H4 (cell line): ENCODE results near the gene IFRD2. TPM values are rescaled to one million over a fixed set of nuclear protein-coding genes. Genes with fewer than 3 reads are reported as not detected.
"Not testable (repeated sequence)": the region's sequence is repeated elsewhere in the genome, so short reads cannot be mapped to it uniquely, and the experiment has no call there.

Source experiments
- DNase-seq: peaks from one replicate; pipeline ENCODE4 v3.0.0-alpha.2; 2015; ENCODE audit warnings: low spot score
- total RNA-seq: library from RNA; depleted of rRNA; stranded (reverse); fragments of >200 nt; shearing (Covaris generic); gene quantifications from 2 replicates; pipeline ENCODE4 v1.2.3, GENCODE V29; 2014; rRNA removed

The IFRD2 gene
- total RNA-seq, 1 experiment from 2014 or later = 60.5 TPM

DNA sequence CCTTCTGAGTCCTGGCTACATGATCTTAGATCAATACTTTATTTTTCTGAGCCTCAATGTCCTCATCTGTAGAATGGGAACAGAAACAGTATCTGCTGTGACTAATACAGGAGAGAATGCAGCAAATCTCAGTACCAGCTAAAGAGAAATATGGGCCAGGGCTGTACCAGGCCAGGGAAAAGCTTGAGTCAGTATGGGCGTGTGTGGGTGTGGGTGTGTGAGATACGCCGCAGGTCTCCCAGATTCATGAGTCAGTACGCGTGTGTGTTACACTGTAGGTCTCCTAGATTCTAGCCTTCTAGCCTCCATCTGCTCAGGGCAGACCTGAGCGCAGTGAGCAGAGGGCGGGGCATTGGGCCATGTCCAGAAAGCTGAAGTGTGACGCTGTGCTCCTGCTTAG is 41.0 kb downstream of the IFRD2 start:
- no peak for DNase-seq

DNA sequence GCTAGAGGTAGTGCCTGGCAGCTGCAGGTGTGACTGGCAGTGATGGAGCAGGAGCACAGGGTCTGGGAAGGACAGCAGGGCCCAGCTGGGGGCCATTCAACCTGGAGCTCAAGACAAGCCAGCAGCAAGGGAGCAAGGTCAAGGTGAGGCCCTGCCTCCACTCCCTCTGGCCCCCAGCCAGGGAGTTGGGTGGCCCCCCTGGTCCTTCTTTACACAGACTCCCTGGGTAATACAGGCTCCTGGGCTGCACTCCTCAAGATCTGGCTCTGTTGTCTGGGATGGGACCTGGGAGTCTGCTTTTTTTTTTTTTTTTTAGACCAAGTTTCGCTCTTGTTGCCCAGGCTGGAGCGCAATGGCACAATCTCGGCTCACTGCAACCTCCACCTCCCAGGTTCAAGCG is 41.7 kb downstream of the IFRD2 start:
- no peak for DNase-seq

DNA sequence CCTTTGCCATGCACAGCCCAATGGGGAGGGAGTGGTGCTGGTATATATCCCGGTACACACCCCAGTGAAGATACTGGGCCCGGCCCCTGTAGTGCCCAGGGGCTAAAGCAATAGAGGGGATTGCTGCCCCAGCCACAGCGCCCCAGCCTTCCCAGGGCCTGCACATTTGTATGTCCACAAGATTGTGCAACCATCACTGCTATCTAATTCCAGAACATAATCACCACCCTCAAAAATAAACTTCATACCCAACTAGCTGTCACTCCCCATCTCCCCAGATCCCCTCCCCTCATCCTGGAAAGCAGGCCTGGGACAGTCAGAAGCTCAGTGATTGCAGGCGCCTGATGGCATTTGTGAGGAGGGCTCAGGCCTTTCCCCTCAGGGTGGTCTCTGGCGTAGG is 42.8 kb downstream of the IFRD2 start:
- DNase-seq = no peak

DNA sequence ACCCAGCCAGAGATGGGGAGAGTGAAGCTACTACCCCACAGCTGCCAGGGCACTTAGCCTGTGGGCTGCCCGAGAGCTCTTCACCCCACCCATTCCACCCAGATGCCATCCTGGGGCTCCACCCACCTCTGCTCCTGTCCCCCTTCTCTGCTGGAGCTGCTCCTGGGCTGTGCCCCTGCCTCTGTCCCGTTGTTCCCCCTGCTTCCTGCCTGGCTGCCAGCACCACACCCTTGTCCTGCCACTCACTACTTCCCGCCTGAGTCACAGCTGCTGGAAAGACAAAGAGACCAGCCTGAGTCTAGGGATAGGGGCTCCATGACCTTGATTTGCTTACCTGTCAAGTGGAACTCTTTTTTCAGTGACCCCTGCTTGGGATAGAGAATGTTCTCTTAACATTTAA is 43.8 kb downstream of the IFRD2 start:
- DNase-seq = no peak

DNA sequence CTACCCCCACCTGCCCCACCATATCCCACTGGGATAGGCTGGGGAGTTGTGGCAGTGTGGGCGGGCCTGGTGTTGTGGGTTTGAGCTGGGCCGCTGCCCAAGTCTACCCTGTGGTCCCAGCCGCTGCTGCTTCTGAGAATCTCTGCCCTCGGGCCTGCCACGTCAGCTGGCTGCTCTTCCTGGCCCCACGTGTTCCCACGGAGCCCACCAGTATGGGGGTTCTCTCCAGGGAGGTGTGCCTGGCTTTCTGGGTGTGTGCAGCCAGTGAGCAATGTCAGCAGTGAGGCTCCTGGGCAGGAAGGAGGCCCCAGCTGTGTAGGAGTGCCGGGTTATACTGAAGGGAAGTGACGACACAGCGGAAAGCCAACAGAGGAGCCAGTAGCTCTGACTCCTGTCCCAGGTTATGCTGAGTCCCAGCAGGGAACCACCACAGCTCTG is 45.7 kb downstream of the IFRD2 start:
- DNase-seq = peak; percentile 98

DNA sequence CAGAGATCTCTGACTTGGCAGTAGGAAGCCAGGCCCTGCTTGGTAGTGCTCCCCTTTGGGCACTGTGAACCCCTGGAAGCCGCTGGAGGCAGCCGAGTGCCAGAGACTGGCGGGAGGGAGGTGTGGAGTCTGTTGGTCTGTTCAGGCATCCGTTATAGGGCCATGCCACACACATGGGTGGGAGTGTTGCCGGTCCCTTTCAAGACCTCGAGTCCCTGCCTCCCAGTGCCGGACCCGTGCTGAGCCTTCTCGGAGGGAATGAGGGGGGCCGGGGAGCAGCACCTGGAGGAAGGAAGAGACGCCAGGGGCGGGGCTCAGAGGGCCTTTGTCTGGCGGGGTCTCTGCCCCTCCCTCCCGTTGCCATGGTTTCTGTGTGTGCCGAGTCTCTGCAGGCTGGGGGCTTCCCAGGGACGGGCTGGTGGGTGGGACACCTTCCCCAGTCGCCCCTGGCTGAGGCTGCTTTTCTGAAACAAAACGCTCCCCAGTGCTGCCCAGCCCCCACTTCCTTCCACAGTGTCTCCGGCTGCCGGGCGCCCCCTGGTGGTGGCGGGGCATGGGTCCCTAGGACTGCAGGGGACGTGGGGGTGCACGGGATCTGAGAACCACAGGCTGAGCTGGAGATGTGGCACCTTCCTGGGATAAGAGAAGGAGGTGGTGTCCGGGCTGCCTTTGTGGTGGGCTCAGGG is 46.3 kb downstream of the IFRD2 start:
- DNase-seq = peak; percentile 33

DNA sequence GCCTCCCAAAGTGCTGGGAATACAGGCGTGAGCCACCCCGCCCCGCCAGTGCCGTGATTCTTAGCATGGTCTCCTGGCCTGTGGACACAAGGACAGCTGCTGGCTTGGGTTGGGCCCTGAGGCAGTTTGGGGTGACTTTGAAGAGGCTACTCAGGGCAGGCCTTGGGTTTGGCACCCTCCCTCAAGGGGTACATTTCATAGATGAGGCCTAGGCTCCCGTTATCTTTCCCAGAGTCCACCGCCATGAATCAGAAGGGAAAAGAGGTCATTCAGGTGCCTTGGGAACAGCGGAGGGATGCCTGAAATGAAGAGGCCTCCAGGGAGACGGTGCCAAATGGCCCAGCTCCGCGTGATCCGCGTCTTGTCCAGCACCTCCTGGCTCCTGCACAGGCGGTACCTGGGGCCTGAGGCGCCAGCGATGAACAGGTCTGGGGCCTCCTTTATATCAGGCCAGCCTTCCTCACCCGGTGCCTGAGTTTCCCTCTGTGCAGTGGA is 46.9 kb downstream of the IFRD2 start:
- DNase-seq = no peak

DNA sequence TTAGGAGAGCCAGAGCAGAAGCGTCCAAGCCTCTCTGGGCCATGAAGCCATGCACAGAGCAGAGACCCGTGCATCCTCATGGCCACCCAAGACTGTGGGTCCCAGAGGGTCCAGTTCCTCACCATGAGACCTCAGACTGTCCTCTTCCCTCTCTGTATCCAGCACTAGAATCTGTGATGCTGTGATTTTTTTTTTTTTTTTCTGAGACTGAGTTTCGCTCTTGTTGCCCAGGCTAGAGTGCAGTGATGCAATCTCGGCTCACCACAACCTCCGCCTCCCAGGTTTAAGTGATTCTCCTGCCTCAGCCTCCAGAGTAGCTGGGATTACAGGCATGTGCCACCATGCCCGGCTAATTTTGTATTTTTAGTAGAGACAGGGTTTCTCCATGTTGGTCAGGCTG is 47.4 kb downstream of the IFRD2 start:
- not testable (repeated sequence) for DNase-seq

DNA sequence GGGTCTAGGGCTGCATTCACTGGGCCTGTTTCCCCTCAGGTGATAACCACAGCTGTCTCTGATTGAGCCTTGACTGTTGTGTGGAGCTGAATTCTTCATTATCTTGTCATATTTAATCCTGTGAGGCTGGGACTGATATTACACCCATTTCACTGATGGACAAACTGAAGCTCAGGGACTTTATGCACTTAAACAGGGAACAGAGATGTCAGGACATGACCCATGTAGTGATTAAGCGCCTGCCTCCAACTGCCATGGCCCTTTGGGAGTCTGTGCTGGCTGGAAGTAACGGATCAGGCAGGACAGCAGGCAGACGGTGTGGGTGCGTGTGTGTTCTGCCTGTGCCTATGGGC is 48.7 kb downstream of the IFRD2 start:
- DNase-seq = no peak

DNA sequence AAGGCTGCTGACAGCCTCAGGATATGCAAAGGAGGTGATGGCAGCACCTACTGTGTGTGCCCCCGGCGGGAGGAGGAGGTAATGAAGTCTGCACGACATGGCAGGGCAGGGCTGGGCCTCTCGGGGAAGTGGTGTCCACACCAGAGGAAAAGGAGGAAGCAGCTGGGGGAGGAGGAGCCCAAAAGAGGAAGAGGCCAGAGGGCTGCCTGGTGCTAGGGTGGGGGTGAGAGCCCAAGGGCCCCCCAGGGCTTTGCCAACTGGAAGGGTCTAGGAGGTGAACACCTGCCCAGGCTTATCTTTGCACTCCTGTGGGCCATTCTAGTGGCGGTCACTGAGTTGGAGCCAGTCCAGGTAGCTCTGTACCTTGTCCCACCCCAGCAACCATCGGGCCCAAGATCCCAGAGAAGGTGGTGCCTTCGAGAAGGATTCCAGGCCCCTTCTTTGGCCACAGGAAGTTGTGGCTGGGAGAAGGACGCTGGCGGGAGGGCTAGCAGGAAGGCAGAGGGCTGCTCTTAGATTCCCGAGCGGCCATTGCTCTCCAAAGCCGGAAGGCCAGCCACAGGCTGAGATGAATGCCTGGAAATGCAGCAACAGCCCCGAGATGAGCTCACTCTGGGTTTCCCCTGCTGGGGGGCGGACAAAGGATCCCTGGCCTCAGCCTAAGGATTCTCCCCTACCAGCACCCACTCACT is 49.2 kb downstream of the IFRD2 start:
- DNase-seq = no peak

DNA sequence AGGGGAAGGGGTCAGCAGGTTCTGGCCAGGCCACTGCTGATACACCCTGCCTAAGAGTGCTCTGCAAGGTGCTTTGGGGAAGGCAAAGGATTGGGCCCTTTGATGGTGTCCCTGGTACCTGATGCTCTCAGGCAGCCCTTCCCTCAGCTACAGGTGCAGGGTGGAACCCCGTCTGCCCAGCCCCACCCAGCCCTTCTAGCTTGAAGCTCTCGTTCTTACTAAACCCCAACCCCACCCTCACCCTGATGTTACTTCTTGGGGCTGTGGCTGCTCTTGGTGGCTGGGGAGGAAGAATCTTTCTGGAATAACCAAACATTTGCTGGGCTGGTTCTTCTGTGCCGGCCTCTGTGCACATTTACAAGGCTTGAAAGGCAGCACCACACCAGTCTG is 49.9 kb downstream of the IFRD2 start:
- DNase-seq = no peak

DNA sequence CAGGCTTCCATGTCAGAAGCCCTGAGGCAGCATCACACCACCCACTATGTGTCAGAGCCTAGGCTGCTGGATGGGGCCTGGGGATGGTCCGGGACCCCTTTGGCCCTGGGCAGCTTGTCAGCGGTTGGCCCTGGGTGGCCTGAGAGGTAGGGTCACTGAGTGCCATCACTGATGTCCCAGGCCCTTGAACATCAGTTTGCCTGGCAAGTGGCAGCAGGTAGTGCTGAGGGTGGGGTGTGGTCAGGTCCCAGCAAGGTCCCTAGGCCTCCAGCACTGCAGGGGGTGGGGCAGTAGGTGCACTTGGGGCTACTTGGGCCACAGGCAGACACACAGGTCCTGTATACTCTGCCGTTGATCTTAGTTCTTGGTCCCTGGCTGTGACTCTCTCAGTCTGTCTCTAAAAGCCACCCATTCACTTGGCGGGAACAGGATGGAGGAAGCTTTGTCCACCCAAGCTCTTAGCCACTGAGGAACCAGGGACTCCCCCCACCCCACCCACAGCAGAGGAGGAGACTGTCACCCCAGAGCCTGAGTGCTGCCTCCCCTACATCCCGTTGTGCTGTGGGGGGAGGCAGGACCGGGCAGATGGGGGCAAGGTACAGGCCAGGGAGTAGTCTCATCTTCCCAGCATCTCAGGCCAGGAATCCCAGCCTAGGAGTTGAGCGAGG is 50.4 kb downstream of the IFRD2 start:
- DNase-seq = no peak

DNA sequence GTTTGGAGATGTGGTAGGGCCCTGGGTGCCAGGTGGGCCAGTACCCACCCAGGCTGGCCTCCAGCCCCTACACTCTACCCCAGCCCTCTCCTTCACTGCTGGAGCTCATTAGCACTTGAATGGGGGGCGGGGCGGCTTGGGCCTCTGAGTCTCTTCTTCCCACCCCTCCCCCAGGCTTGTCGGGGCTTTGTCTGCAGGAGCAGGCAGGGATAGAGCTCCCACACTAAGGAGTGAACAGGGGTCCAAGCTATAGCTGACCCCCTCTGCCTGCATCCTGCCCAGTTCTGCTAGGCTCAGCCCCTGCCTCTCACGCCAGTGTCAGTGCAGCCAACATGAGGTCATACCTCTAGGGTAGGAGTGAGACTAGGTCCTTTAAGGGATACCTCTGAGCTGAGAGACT is 51.1 kb downstream of the IFRD2 start:
- DNase-seq = no peak

DNA sequence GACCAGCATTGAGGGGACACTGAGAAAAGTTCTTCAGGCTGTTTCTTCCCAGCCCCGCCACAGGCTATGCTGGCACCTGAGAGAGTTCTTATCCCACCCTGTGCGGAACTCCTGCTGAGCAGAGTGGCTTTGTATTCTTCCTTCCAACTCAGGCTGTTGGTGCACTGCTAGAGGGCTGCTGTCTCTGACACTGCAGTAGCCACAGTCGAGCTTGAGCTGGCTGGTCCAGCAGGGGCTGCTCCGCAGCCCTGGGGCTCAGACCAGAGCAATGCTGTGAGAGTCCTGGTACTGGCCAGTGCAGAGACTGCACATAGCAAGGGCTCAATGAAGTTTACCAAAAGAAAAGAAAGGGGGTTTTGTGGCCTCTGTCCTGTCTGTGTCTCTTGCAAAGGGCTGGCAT is 52.6 kb downstream of the IFRD2 start:
- DNase-seq = no peak

DNA sequence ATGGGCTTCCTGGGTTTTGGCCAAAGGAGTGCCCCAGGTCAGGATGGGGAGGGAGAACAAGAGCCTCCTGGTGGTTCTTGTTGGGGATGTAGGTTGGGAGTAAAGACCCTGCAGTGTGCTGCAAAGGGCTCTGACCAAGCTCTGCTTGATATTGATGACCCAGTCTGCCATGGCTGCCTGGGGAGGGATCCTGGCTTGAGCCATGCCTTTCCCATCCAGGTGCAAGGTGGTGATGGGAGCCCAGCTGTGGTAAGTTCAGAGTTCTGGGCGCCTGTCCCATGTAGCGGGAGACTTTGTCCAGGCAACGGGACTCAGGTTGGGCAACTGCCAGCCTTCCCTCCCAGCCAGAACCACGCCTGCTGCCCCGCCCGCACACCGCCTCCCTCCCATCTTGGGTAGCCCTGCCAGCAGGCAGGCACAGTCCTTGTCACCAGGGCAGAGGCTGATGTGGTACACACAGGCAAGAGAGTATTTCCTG is 53.6 kb downstream of the IFRD2 start:
- peak; percentile 74 for DNase-seq

DNA sequence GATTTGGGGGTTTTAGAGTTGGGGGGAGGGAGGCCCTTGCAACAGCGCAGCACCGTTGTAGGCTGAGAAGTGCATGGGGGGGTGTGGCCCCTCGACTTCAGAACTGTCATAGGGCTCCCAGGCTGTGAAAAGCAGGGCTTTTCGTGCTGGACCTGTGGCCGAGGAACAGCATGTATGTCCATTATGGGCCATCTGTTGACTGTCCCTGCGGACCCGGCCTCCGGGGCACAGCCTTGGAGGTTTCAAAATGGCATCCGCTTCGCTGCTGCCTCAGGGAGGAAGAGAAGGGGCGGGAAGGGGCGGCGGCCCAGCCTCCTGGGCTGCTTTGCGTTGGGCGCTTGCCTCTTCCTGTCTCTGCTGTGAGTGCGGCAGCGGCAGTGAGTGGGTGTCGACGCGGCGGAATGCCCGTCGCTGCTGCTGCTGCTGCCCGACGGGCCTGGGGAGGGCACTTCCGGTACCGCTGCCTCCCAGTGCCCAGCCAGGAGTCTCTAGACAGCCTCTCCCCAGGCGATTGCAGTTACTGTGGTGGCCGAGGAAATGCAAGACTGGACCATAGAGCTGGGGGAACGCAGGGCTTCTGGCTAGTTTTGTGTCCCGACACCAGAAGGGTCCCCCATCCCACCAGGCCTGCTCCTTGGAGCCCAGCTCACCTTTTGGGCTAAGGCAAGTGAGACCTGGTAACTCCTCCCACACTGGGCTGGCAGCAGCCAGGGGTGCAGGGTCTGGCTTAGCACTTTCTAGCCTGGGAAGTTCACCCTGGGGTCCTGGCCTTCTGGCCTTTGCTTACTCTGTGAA is 54.3 kb downstream of the IFRD2 start:
- DNase-seq = peak; percentile 83

Other genes starting within 250 kb of the IFRD2 start
- gene RBM5, start 203.5 kb downstream of the IFRD2 start, total RNA-seq = 35.2 and 81.4 TPM in 2 replicates
- gene SEMA3F, start 137.1 kb downstream of the IFRD2 start, total RNA-seq = 0.33 and 3.8 TPM in 2 replicates
- gene GNAT1, start 100.8 kb downstream of the IFRD2 start, total RNA-seq = not detected in 2 replicates
- not detected in 2 replicates for gene SLC38A3, start 87.2 kb downstream of the IFRD2 start, total RNA-seq
- gene GNAI2, start 56.2 kb downstream of the IFRD2 start, total RNA-seq = 127 and 141 TPM in 2 replicates
- gene SEMA3B, start 23.3 kb downstream of the IFRD2 start, total RNA-seq = 5.9 and 8.9 TPM in 2 replicates
- gene LSMEM2, start 13.3 kb downstream of the IFRD2 start, total RNA-seq = not detected in 2 replicates
- gene HYAL3, start 7.0 kb upstream of the IFRD2 start, total RNA-seq = 1.3 and 2.8 TPM in 2 replicates
- gene NAA80, start 7.0 kb upstream of the IFRD2 start, total RNA-seq = 2.4 and 4.6 TPM in 2 replicates
- not detected in 2 replicates for gene HYAL1, start 11.1 kb upstream of the IFRD2 start, total RNA-seq
- 40.7 and 41.1 TPM in 2 replicates for gene HYAL2, start 30.3 kb upstream of the IFRD2 start, total RNA-seq
- gene TUSC2, start 35.8 kb upstream of the IFRD2 start, total RNA-seq = 11.5 and 29.1 TPM in 2 replicates
- 4.2 and 7.7 TPM in 2 replicates for gene RASSF1, start 48.4 kb upstream of the IFRD2 start, total RNA-seq
- gene ZMYND10, start 53.3 kb upstream of the IFRD2 start, total RNA-seq = 0.08 TPM in 1 of 2 replicates, not detected in the other
- 18.2 and 27.8 TPM in 2 replicates for gene NPRL2, start 58.3 kb upstream of the IFRD2 start, total RNA-seq
- gene CYB561D2, start 58.4 kb upstream of the IFRD2 start, total RNA-seq = 24.2 and 47.5 TPM in 2 replicates
- gene TMEM115, start 67.1 kb upstream of the IFRD2 start, total RNA-seq = 21.3 and 22.1 TPM in 2 replicates
- 0.04 TPM in 1 of 2 replicates, not detected in the other for gene CACNA2D2, start 211.2 kb upstream of the IFRD2 start, total RNA-seq